ENCODE measurements around the gene ATP10B.

Gene ATP10B

DNA sequence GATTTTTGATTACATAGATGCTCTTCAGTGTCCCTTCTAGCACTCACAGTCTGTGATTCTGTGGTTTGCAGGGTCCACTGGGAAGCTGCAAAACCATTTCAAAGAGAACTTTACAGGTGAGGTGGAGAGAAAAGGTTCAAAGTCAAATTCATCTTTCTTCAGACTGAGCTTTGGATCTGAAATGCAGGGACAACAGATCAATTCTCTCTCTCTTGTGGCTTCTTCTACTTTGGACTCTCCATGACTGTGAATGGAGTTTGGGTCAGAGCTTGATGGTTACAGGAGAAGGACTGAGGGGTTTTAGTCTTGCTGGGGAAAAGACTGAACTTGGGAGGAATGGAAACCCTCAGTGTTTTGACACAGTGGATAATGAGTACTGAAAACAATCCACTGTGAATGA lies 338.5 kb downstream of the ATP10B start:
- no peak for DNase-seq (ENCODE audit: low spot score)

Data from left forelimb (tissue), 1 donor.